Dendritic cell treated with granulocyte-macrophage colony-stimulating factor and Interleukin-4, amounts not matched to agents 40 ng/mL and 50 ng/mL, for 4 days (primary cell): Measurements from ENCODE around the gene ENO2.

Source experiments
- H3K27ac Mint-ChIP-seq: one replicate; pipeline ENCODE4 v1.8.0; 2022; ENCODE audit warnings: mild to moderate bottlenecking, mixed read lengths
- H3K27me3 Mint-ChIP-seq: one replicate; pipeline ENCODE4 v1.8.0; 2022; ENCODE audit warnings: mild to moderate bottlenecking, mixed read lengths
- H3K36me3 Mint-ChIP-seq: one replicate; pipeline ENCODE4 v1.8.0; 2022; ENCODE audit warnings: low read depth, mixed read lengths
- H3K4me1 Mint-ChIP-seq: one replicate; pipeline ENCODE4 v1.8.0; 2022; ENCODE audit warnings: low read depth, mixed read lengths
- H3K4me3 Mint-ChIP-seq: one replicate; pipeline ENCODE4 v1.8.0; 2022; ENCODE audit warnings: mild to moderate bottlenecking, moderate library complexity, mixed read lengths
- H3K9me3 Mint-ChIP-seq: one replicate; pipeline ENCODE4 v1.8.0; 2022; ENCODE audit warnings: mixed read lengths
- intact Hi-C: fragments of 100-400 bp; cut with micrococcal nuclease; formaldehyde crosslinking; loops from one replicate; pipeline ENCODE4 v1.15.0; 2022

The ENO2 gene

GRCh38 chr12:6914947-6915788 lies 788 bp downstream of the ENO2 start:
- H3K36me3 Mint-ChIP-seq = no peaks in the 10 kb centered on the region
- no peaks in the 10 kb centered on the region for H3K9me3 Mint-ChIP-seq
- peaks cover 49% of the 10 kb centered on the region for H3K4me1 Mint-ChIP-seq
- H3K4me3 Mint-ChIP-seq = peak overlapping the region; percentile 84
- H3K27ac Mint-ChIP-seq = peak overlapping the region; percentile 45
- intact Hi-C loops = no loop called here
- peaks cover 73% of the 10 kb centered on the region for H3K27me3 Mint-ChIP-seq

- no peak overlapping the region for H3K4me3 Mint-ChIP-seq
- no peaks in the 10 kb centered on the region for H3K36me3 Mint-ChIP-seq
- peaks cover 75% of the 10 kb centered on the region for H3K27me3 Mint-ChIP-seq
- H3K4me1 Mint-ChIP-seq = peaks cover 50% of the 10 kb centered on the region
- H3K9me3 Mint-ChIP-seq = no peaks in the 10 kb centered on the region
- H3K27ac Mint-ChIP-seq = no peak overlapping the region
- intact Hi-C loops = no loop called here
Observed at GRCh38 chr12:6915789-6916285, 1.5 kb downstream of the ENO2 start.

- no peaks in the 10 kb centered on the region for H3K9me3 Mint-ChIP-seq
- peaks cover 54% of the 10 kb centered on the region for H3K4me1 Mint-ChIP-seq
- H3K27me3 Mint-ChIP-seq = peaks cover 78% of the 10 kb centered on the region
- no peak overlapping the region for H3K4me3 Mint-ChIP-seq
- H3K36me3 Mint-ChIP-seq = no peaks in the 10 kb centered on the region
- H3K27ac Mint-ChIP-seq = no peak overlapping the region
- intact Hi-C loops = no loop called here
Observed at GRCh38 chr12:6916426-6917200, 2.2 kb downstream of the ENO2 start.

GRCh38 chr12:6917491-6918231 lies 3.3 kb downstream of the ENO2 start:
- Mint-ChIP-seq H3K36me3 (no peaks in the 10 kb centered on the region), H3K27me3 (peaks cover 74% of the 10 kb centered on the region), H3K9me3 (no peaks in the 10 kb centered on the region), H3K4me1 (peaks cover 64% of the 10 kb centered on the region), H3K27ac (no peak overlapping the region), H3K4me3 (no peak overlapping the region)
- intact Hi-C loops = no loop called here

- intact Hi-C loops = no loop called here
- H3K4me3 Mint-ChIP-seq = no peak overlapping the region
- H3K36me3 Mint-ChIP-seq = no peaks in the 10 kb centered on the region
- peaks cover 56% of the 10 kb centered on the region for H3K27me3 Mint-ChIP-seq
- H3K9me3 Mint-ChIP-seq = no peaks in the 10 kb centered on the region
- peak overlapping the region; percentile 42 for H3K27ac Mint-ChIP-seq
- peaks cover 64% of the 10 kb centered on the region for H3K4me1 Mint-ChIP-seq
Observed at GRCh38 chr12:6919588-6919987, 5.2 kb downstream of the ENO2 start.

GRCh38 chr12:6921539-6921938 lies 7.2 kb downstream of the ENO2 start:
- Mint-ChIP-seq H3K27me3 (peaks cover 51% of the 10 kb centered on the region), H3K4me1 (peaks cover 71% of the 10 kb centered on the region), H3K27ac (no peak overlapping the region), H3K4me3 (no peak overlapping the region), H3K36me3 (no peaks in the 10 kb centered on the region), H3K9me3 (no peaks in the 10 kb centered on the region)
- intact Hi-C loops = no loop called here

GRCh38 chr12:6921996-6922946 lies 7.9 kb downstream of the ENO2 start:
- no peaks in the 10 kb centered on the region for H3K9me3 Mint-ChIP-seq
- peaks cover 72% of the 10 kb centered on the region for H3K4me1 Mint-ChIP-seq
- peaks cover 51% of the 10 kb centered on the region for H3K27me3 Mint-ChIP-seq
- peak overlapping the region; percentile 56 for H3K27ac Mint-ChIP-seq
- intact Hi-C loops = no loop called here
- H3K4me3 Mint-ChIP-seq = peak overlapping the region; percentile 59
- H3K36me3 Mint-ChIP-seq = no peaks in the 10 kb centered on the region

- Mint-ChIP-seq H3K9me3 (no peaks in the 10 kb centered on the region), H3K4me3 (peak overlapping the region; percentile 59), H3K36me3 (no peaks in the 10 kb centered on the region), H3K4me1 (peaks cover 74% of the 10 kb centered on the region), H3K27ac (peak overlapping the region; percentile 56), H3K27me3 (peaks cover 48% of the 10 kb centered on the region)
- intact Hi-C loops = no loop called here
Observed at GRCh38 chr12:6923003-6923732, 8.8 kb downstream of the ENO2 start.

- H3K27ac Mint-ChIP-seq = no peak overlapping the region
- H3K36me3 Mint-ChIP-seq = peaks cover 5% of the 10 kb centered on the region
- intact Hi-C loops = loop anchor here (2.0 kb wide), 1 partner anchor 15 kb away; no protein-coding TSS in a partner anchor
- H3K9me3 Mint-ChIP-seq = no peaks in the 10 kb centered on the region
- H3K4me1 Mint-ChIP-seq = peaks cover 79% of the 10 kb centered on the region
- H3K27me3 Mint-ChIP-seq = peaks cover 52% of the 10 kb centered on the region
- H3K4me3 Mint-ChIP-seq = no peak overlapping the region
Observed at GRCh38 chr12:6923851-6924250, 9.5 kb downstream of the ENO2 start.

GRCh38 chr12:6925239-6925539 lies 10.8 kb downstream of the ENO2 start:
- Mint-ChIP-seq H3K9me3 (no peaks in the 10 kb centered on the region), H3K27ac (peak overlapping the region; percentile 20), H3K27me3 (peaks cover 51% of the 10 kb centered on the region), H3K36me3 (peaks cover 9% of the 10 kb centered on the region), H3K4me1 (peaks cover 82% of the 10 kb centered on the region), H3K4me3 (no peak overlapping the region)
- intact Hi-C loops = loop anchor here (2.0 kb wide), 1 partner anchor 14 kb away; no protein-coding TSS in a partner anchor

- H3K27ac Mint-ChIP-seq = peak overlapping the region; percentile 20
- no peaks in the 10 kb centered on the region for H3K9me3 Mint-ChIP-seq
- intact Hi-C loops = loop anchor here (2.0 kb wide), 1 partner anchor 13 kb away; no protein-coding TSS in a partner anchor
- peaks cover 85% of the 10 kb centered on the region for H3K4me1 Mint-ChIP-seq
- no peak overlapping the region for H3K4me3 Mint-ChIP-seq
- peaks cover 13% of the 10 kb centered on the region for H3K36me3 Mint-ChIP-seq
- H3K27me3 Mint-ChIP-seq = peaks cover 51% of the 10 kb centered on the region
Observed at GRCh38 chr12:6925540-6926279, 11.3 kb downstream of the ENO2 start.
